ENCODE results near the gene TEX14. TPM values are rescaled to one million over a fixed set of nuclear protein-coding genes. Genes with fewer than 3 reads are reported as not detected.
"Not testable (repeated sequence)": the region's sequence is repeated elsewhere in the genome, so short reads cannot be mapped to it uniquely, and the experiment has no call there.

Gene TEX14
- polyA plus RNA-seq, 3 donors: 0.25 TPM; not detected in 2

- Histone ChIP-seq H3K4me2 (replicated peaks; ENCODE audit: extremely low read depth, low read length, poor library complexity, severe bottlenecking) (no peak overlapping the region), H3K9ac (ENCODE audit: insufficient read depth, low read length, poor library complexity, severe bottlenecking) (no peak overlapping the region), H3K27ac (ENCODE audit: low read depth in 1 of 2, low read length in 2 of 2) (no peak overlapping the region), H3K36me3 (replicated peaks in 1 of 2; ENCODE audit: control insufficient read depth in 1 of 2, insufficient read depth in 2 of 2, low read length in 2 of 2) (no peaks in the 10 kb centered on the region), H3K4me1 (ENCODE audit: control insufficient read depth in 1 of 2, insufficient read depth in 2 of 2, low read length in 2 of 2) (no peaks in the 10 kb centered on the region), H3K9me3 (replicated peaks in 1 of 2; ENCODE audit: control insufficient read depth in 1 of 2, insufficient read depth in 1 of 2, low read length in 2 of 2) (no peaks in the 10 kb centered on the region), H2AFZ (ENCODE audit: insufficient read depth, low read depth, low read length, poor library complexity, severe bottlenecking) (no peak overlapping the region), H4K20me1 (ENCODE audit: insufficient read depth, low read length) (no peaks in the 10 kb centered on the region), H3K27me3 (ENCODE audit: control insufficient read depth in 2 of 2, insufficient read depth in 2 of 2, low read length in 2 of 2) (no peaks in the 10 kb centered on the region), H3K4me3 (replicated peaks in 1 of 3; ENCODE audit: low read depth in 2 of 3, low read length in 3 of 3) (no peak overlapping the region), H3K79me2 (ENCODE audit: insufficient read depth, low read length) (no peaks in the 10 kb centered on the region)
- H3K4me1 Mint-ChIP-seq: no peaks in the 10 kb centered on the region
- no peak for TF ChIP-seq CTCF (IDR thresholded peaks at IDR 0.05)
- no peak overlapping the region for H3K27ac Mint-ChIP-seq
- H3K27me3 Mint-ChIP-seq (ENCODE audit: low read depth in 3 of 3): peaks cover 1 to 8% (median 7%) of the 10 kb centered on the region in 3 donors
- no peak overlapping the region for H3K4me3 Mint-ChIP-seq
- H3K9me3 Mint-ChIP-seq: peaks cover 0 to 4% (median 0%) of the 10 kb centered on the region in 7 donors
- no peaks in the 10 kb centered on the region for H3K36me3 Mint-ChIP-seq
- intact Hi-C loops (cut with micrococcal nuclease): loop anchor here (5.0 to 10.0 kb wide), 2 partner anchors 61 to 422 kb away; no protein-coding TSS in a partner anchor
- no peak for DNase-seq
- 92% methylated on average over 6 of the region's 10 CpGs for WGBS (ENCODE audit: insufficient coverage)
Measured at GRCh38 chr17:58585554-58585953, 106.3 kb downstream of the TEX14 start.

- Histone ChIP-seq H3K4me2 (replicated peaks; ENCODE audit: extremely low read depth, low read length, poor library complexity, severe bottlenecking) (no peak overlapping the region), H3K79me2 (ENCODE audit: insufficient read depth, low read length) (no peaks in the 10 kb centered on the region), H3K27ac (ENCODE audit: low read depth in 1 of 2, low read length in 2 of 2) (no peak overlapping the region), H3K9ac (ENCODE audit: insufficient read depth, low read length, poor library complexity, severe bottlenecking) (no peak overlapping the region), H3K4me1 (ENCODE audit: control insufficient read depth in 1 of 2, insufficient read depth in 2 of 2, low read length in 2 of 2) (no peaks in the 10 kb centered on the region), H4K20me1 (ENCODE audit: insufficient read depth, low read length) (no peaks in the 10 kb centered on the region), H3K36me3 (replicated peaks in 1 of 2; ENCODE audit: control insufficient read depth in 1 of 2, insufficient read depth in 2 of 2, low read length in 2 of 2) (no peaks in the 10 kb centered on the region), H3K9me3 (replicated peaks in 1 of 2; ENCODE audit: control insufficient read depth in 1 of 2, insufficient read depth in 1 of 2, low read length in 2 of 2) (no peaks in the 10 kb centered on the region), H2AFZ (ENCODE audit: insufficient read depth, low read depth, low read length, poor library complexity, severe bottlenecking) (no peak overlapping the region), H3K4me3 (replicated peaks in 1 of 3; ENCODE audit: low read depth in 2 of 3, low read length in 3 of 3) (no peak overlapping the region), H3K27me3 (ENCODE audit: control insufficient read depth in 2 of 2, insufficient read depth in 2 of 2, low read length in 2 of 2) (no peaks in the 10 kb centered on the region)
- no peak for TF ChIP-seq CTCF (IDR thresholded peaks at IDR 0.05)
- 100% methylated on average over 2 of the region's 5 CpGs for WGBS (ENCODE audit: insufficient coverage)
- H3K9me3 Mint-ChIP-seq: peaks cover 0 to 4% (median 0%) of the 10 kb centered on the region in 7 donors
- H3K36me3 Mint-ChIP-seq: no peaks in the 10 kb centered on the region
- no peak overlapping the region for H3K27ac Mint-ChIP-seq
- DNase-seq: no peak
- no peak overlapping the region for H3K4me3 Mint-ChIP-seq
- intact Hi-C loops (cut with micrococcal nuclease): loop anchor here in 1 of 2 donors (10.0 kb wide), 1 partner anchor 59 kb away; no protein-coding TSS in a partner anchor
- no peaks in the 10 kb centered on the region for H3K4me1 Mint-ChIP-seq
- peaks cover 1 to 10% (median 7%) of the 10 kb centered on the region in 3 donors for H3K27me3 Mint-ChIP-seq (ENCODE audit: low read depth in 3 of 3)
Measured at GRCh38 chr17:58583486-58583885, 108.4 kb downstream of the TEX14 start.

- WGBS (ENCODE audit: insufficient coverage): 83% methylated on average over 5 of the region's 7 CpGs
- not testable (repeated sequence) for H3K9me3 ChIP-seq (replicated peaks in 1 of 2; ENCODE audit: control insufficient read depth in 1 of 2, insufficient read depth in 1 of 2, low read length in 2 of 2); H2AFZ ChIP-seq (ENCODE audit: insufficient read depth, low read depth, low read length, poor library complexity, severe bottlenecking); H3K27ac ChIP-seq (ENCODE audit: low read depth in 1 of 2, low read length in 2 of 2); H3K9me3 Mint-ChIP-seq; H3K36me3 Mint-ChIP-seq; H3K4me1 ChIP-seq (ENCODE audit: control insufficient read depth in 1 of 2, insufficient read depth in 2 of 2, low read length in 2 of 2); H3K4me2 ChIP-seq (replicated peaks; ENCODE audit: extremely low read depth, low read length, poor library complexity, severe bottlenecking); H3K4me1 Mint-ChIP-seq; H3K4me3 Mint-ChIP-seq; H3K9ac ChIP-seq (ENCODE audit: insufficient read depth, low read length, poor library complexity, severe bottlenecking); H3K4me3 ChIP-seq (replicated peaks in 1 of 3; ENCODE audit: low read depth in 2 of 3, low read length in 3 of 3); H3K27ac Mint-ChIP-seq; H3K27me3 ChIP-seq (ENCODE audit: control insufficient read depth in 2 of 2, insufficient read depth in 2 of 2, low read length in 2 of 2); H3K36me3 ChIP-seq (replicated peaks in 1 of 2; ENCODE audit: control insufficient read depth in 1 of 2, insufficient read depth in 2 of 2, low read length in 2 of 2); H4K20me1 ChIP-seq (ENCODE audit: insufficient read depth, low read length); H3K79me2 ChIP-seq (ENCODE audit: insufficient read depth, low read length); DNase-seq
- intact Hi-C loops (cut with micrococcal nuclease): loop anchor here in 1 of 2 donors (10.0 kb wide), 1 partner anchor 58 kb away; no protein-coding TSS in a partner anchor
- H3K27me3 Mint-ChIP-seq (ENCODE audit: low read depth in 3 of 3): peaks cover 3 to 11% (median 7%) of the 10 kb centered on the region in 3 donors
Measured at GRCh38 chr17:58582718-58583117, 109.1 kb downstream of the TEX14 start.
